Activated T-helper 1 cell treated with anti-CD3 and anti-CD28 coated beads, Interleukin-2, amount 50 U/mL, for 16 hours (primary cell): ENCODE measurements around the gene MUC6.

Source experiments
- DNase-seq, 2 donors: peaks; one replicate each; pipeline ENCODE4 v3.0.0-alpha.2; 2020; ENCODE audit warnings: low read depth in 1 of 2, low spot score in 1 of 2

The MUC6 gene

GRCh38 chr11:1038361-1038760 is 1.8 kb upstream of the MUC6 start:
- DNase-seq = no peak

GRCh38 chr11:1037506-1038055 is 1.1 kb upstream of the MUC6 start:
- no peak for DNase-seq

GRCh38 chr11:1036931-1037330 is 413 bp upstream of the MUC6 start:
- no peak for DNase-seq

- no peak for DNase-seq
Measured at GRCh38 chr11:1035577-1036283, 788 bp downstream of the MUC6 start.

GRCh38 chr11:1034456-1035295 is 1.8 kb downstream of the MUC6 start:
- DNase-seq = no peak

- DNase-seq = no peak
Measured at GRCh38 chr11:1034001-1034400, 2.5 kb downstream of the MUC6 start.

- no peak for DNase-seq
Measured at GRCh38 chr11:1033016-1033798, 3.3 kb downstream of the MUC6 start.

GRCh38 chr11:1032310-1032891 is 4.1 kb downstream of the MUC6 start:
- DNase-seq = no peak

- DNase-seq = no peak
Measured at GRCh38 chr11:1031121-1031899, 5.2 kb downstream of the MUC6 start.

GRCh38 chr11:1030556-1030955 is 6.0 kb downstream of the MUC6 start:
- no peak for DNase-seq

- no peak for DNase-seq
Measured at GRCh38 chr11:1030086-1030485, 6.4 kb downstream of the MUC6 start.

GRCh38 chr11:1029654-1030053 is 6.9 kb downstream of the MUC6 start:
- DNase-seq = no peak

GRCh38 chr11:1029051-1029450 is 7.5 kb downstream of the MUC6 start:
- no peak for DNase-seq

- no peak for DNase-seq
Measured at GRCh38 chr11:1028616-1029015, 7.9 kb downstream of the MUC6 start.

- DNase-seq = no peak
Measured at GRCh38 chr11:1028291-1028540, 8.3 kb downstream of the MUC6 start.

- no peak for DNase-seq
Measured at GRCh38 chr11:1027483-1028290, 8.8 kb downstream of the MUC6 start.

GRCh38 chr11:1026641-1027482 is 9.7 kb downstream of the MUC6 start:
- no peak for DNase-seq

GRCh38 chr11:1026163-1026450 is 10.4 kb downstream of the MUC6 start:
- DNase-seq = no peak
